Naive thymus-derived CD4-positive, alpha-beta T cell (primary cell): ENCODE data around the gene FAM187B. TPM values are rescaled to one million over a fixed set of nuclear protein-coding genes. Genes with fewer than 3 reads are reported as not detected.

Experiments
- ATAC-seq: fragments of 150-1000 bp; cut with Tn5 transposase; 2 replicates; pipeline ENCODE4 v1.10.0; 2021; ENCODE audit warnings: mild to moderate bottlenecking, moderate library complexity
- CTCF ChIA-PET: fragments of 350-600 bp; sonication (Branson Sonifier 250); formaldehyde crosslinking; loops from one replicate; lab custom pipeline; 2021; ENCODE audit warnings: antibody characterized with exemption; lab: Charles Lee
- POLR2A ChIA-PET: fragments of 350-600 bp; sonication (Branson Sonifier 250); formaldehyde crosslinking; loops from one replicate; lab custom pipeline; 2021; ENCODE audit warnings: antibody characterized with exemption, inconsistent platforms; lab: Charles Lee
- DNase-seq, 9 donors: peaks; one replicate each; pipeline versions ENCODE4 v3.0.0 to v3.0.0-alpha.2; 2020 to 2022; ENCODE audit warnings: mixed read lengths in 1 of 9
- H3K27ac ChIP-seq: one replicate; pipeline ENCODE4 v1.7.0; 2013; ENCODE audit warnings: mild to moderate bottlenecking, low read depth, low read length, moderate library complexity
- H3K27me3 ChIP-seq, 2 donors: one replicate each; pipeline ENCODE4 v1.7.0; 2013; ENCODE audit warnings: low read length in 2 of 2, mild to moderate bottlenecking in 2 of 2, moderate library complexity in 2 of 2; ENCODE audit not compliant: control insufficient read depth in 2 of 2, insufficient read depth in 2 of 2
- H3K36me3 ChIP-seq, 3 experiments: 1 replicate in 2 of 3; 2 replicates in 1 of 3; pipeline ENCODE4 v1.7.0; 2013; ENCODE audit warnings: low read length in 3 of 3, mild to moderate bottlenecking in 3 of 3, moderate library complexity in 1 of 3; ENCODE audit not compliant: insufficient read depth in 3 of 3, control insufficient read depth in 2 of 3
- H3K4me1 ChIP-seq, 2 donors: one replicate each; pipeline ENCODE4 v1.7.0; 2013; ENCODE audit warnings: low read length in 2 of 2, mild to moderate bottlenecking in 2 of 2, moderate library complexity in 1 of 2; ENCODE audit not compliant: control insufficient read depth in 2 of 2, insufficient read depth in 2 of 2
- H3K4me3 ChIP-seq: 2 replicates; pipeline ENCODE4 v1.7.0; 2013; ENCODE audit warnings: mild to moderate bottlenecking, low read length
- H3K9me3 ChIP-seq, 3 experiments: 1 replicate in 2 of 3; 2 replicates in 1 of 3; pipeline ENCODE4 v1.7.0; 2013; ENCODE audit warnings: low read length in 3 of 3; ENCODE audit not compliant: control insufficient read depth in 2 of 3
- H3K27ac Mint-ChIP-seq, 9 donors: one replicate each; pipeline ENCODE4 v1.8.0; 2020 to 2022; ENCODE audit warnings: mixed read lengths in 9 of 9, mild to moderate bottlenecking in 8 of 9, moderate library complexity in 5 of 9, inconsistent platforms in 2 of 9
- H3K27me3 Mint-ChIP-seq, 5 donors: one replicate each; pipeline ENCODE4 v1.8.0; 2021 to 2022; ENCODE audit warnings: mixed read lengths in 5 of 5, mild to moderate bottlenecking in 1 of 5
- H3K36me3 Mint-ChIP-seq, 5 donors: one replicate each; pipeline ENCODE4 v1.8.0; 2020 to 2022; ENCODE audit warnings: mixed read lengths in 5 of 5, mild to moderate bottlenecking in 3 of 5, inconsistent platforms in 1 of 5
- H3K4me1 Mint-ChIP-seq, 7 donors: one replicate each; pipeline ENCODE4 v1.8.0; 2020 to 2022; ENCODE audit warnings: mixed read lengths in 7 of 7, mild to moderate bottlenecking in 3 of 7, inconsistent platforms in 1 of 7
- H3K4me3 Mint-ChIP-seq, 10 donors: one replicate each; pipeline ENCODE4 v1.8.0; 2020 to 2022; ENCODE audit warnings: mild to moderate bottlenecking in 10 of 10, mixed read lengths in 10 of 10, moderate library complexity in 6 of 10, inconsistent platforms in 2 of 10
- H3K9me3 Mint-ChIP-seq, 11 donors: one replicate each; pipeline ENCODE4 v1.8.0; 2020 to 2022; ENCODE audit warnings: mixed read lengths in 11 of 11, mild to moderate bottlenecking in 4 of 11, inconsistent platforms in 1 of 11, moderate library complexity in 1 of 11
- intact Hi-C, 2 donors: fragments of 100-400 bp; cut with micrococcal nuclease; formaldehyde crosslinking; loops; one replicate each; pipeline ENCODE4 v1.15.1; 2023
- polyA plus RNA-seq, 2 donors: library from polyadenylated mRNA; unstranded; fragments of 300-500 nt; fragmentation: Illumina TruSeq; gene quantifications; one replicate each; pipeline ENCODE4 v1.2.3, GENCODE V29; 2021
- total RNA-seq, 6 experiments: library from RNA in 5 of 6; stranded (reverse) in 5 of 6; gene quantifications; 1 replicate in 5 of 6; 2 replicates in 1 of 6; pipeline ENCODE4 v1.2.3 and lab custom pipeline; 2021 to 2026

FAM187B gene
- total and polyA plus RNA-seq, 7 experiments from 2014 or later = not detected

DNA sequence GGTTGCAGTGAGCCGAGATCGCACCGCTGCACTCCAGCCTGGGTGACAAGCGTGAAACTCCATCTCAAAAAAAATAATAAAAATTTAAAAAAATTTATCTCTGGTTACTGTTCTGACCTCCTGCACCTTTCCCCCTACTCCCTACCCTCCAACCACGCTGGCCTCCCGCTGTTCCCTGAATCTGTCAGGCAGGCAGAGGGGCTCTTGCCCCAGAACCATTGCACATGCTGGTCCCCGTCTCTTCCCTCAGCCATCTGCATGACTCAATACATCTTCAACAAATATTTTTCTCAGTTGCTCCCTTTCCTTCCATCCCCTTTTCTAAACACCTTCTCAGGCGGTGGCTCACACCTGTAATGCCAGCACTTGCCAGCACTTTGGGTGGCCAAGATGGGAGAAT is 1.1 kb upstream of the FAM187B start:
- no peaks in the 10 kb centered on the region for H3K36me3 ChIP-seq
- H3K27ac Mint-ChIP-seq = peak overlapping the region in 1 of 9 donors; percentile 76
- ATAC-seq (no peak), DNase-seq (peak in 1 of 9 donors; percentile 9)
- H3K4me1 ChIP-seq = no peaks in the 10 kb centered on the region
- H3K4me3 ChIP-seq = no peak overlapping the region
- no peaks in the 10 kb centered on the region for H3K9me3 ChIP-seq
- ChIA-PET POLR2A (interaction anchor here (0.9 kb wide), 1 partner anchor 10 kb away, joined by 3 read pairs; no protein-coding TSS in a partner anchor), CTCF (interaction anchor here (0.6 kb wide), 1 partner anchor 116 kb away, joined by 4 read pairs; no protein-coding TSS in a partner anchor)
- intact Hi-C loops = no loop called here
- no peaks in the 10 kb centered on the region for H3K36me3 Mint-ChIP-seq
- no peak overlapping the region for H3K4me3 Mint-ChIP-seq
- no peaks in the 10 kb centered on the region for H3K9me3 Mint-ChIP-seq
- H3K4me1 Mint-ChIP-seq = peaks cover 8 to 15% (median 9%) of the 10 kb centered on the region in 7 donors
- no peak overlapping the region for H3K27ac ChIP-seq
- H3K27me3 ChIP-seq = no peaks in the 10 kb centered on the region
- H3K27me3 Mint-ChIP-seq = peaks cover 0 to 7% (median 0%) of the 10 kb centered on the region in 5 donors

- Mint-ChIP-seq H3K9me3 (peaks cover 0 to 5% (median 0%) of the 10 kb centered on the region in 11 donors), H3K27me3 (peaks cover 0 to 2% (median 0%) of the 10 kb centered on the region in 5 donors), H3K36me3 (no peaks in the 10 kb centered on the region), H3K4me1 (peaks cover 14 to 29% (median 24%) of the 10 kb centered on the region in 7 donors), H3K4me3 (no peak overlapping the region), H3K27ac (peak overlapping the region in 1 of 9 donors; percentile 39)
- H3K4me3 ChIP-seq = no peak overlapping the region
- ChIA-PET CTCF (interaction anchor here (1.1 to 1.2 kb wide), 2 partner anchors 10 to 85 kb away, joined by 3 read pairs; no protein-coding TSS in a partner anchor), POLR2A (interaction anchor here (0.6 to 2.9 kb wide), 4 partner anchors 9 to 52 kb away, joined by 3 to 12 read pairs (median 6); no protein-coding TSS in a partner anchor)
- no peak overlapping the region for H3K27ac ChIP-seq
- H3K36me3 ChIP-seq = no peaks in the 10 kb centered on the region
- no peak for ATAC-seq
- intact Hi-C loops = no loop called here
- DNase-seq = no peak
- H3K27me3 ChIP-seq = no peaks in the 10 kb centered on the region
- peaks cover 0 to 15% of the 10 kb centered on the region in 2 donors for H3K4me1 ChIP-seq
- H3K9me3 ChIP-seq = no peaks in the 10 kb centered on the region
Measured at GRCh38 chr19:35226748-35227147, 1.8 kb downstream of the FAM187B start.

- Histone ChIP-seq H3K9me3 (no peaks in the 10 kb centered on the region), H3K36me3 (no peaks in the 10 kb centered on the region), H3K4me1 (peaks cover 0 to 20% of the 10 kb centered on the region in 2 donors), H3K27ac (no peak overlapping the region), H3K27me3 (no peaks in the 10 kb centered on the region), H3K4me3 (no peak overlapping the region)
- H3K36me3 Mint-ChIP-seq = no peaks in the 10 kb centered on the region
- peak overlapping the region in 5 of 9 donors; percentile 22 to 76 (median 48) for H3K27ac Mint-ChIP-seq
- peak overlapping the region in 1 of 10 donors; percentile 5 for H3K4me3 Mint-ChIP-seq
- intact Hi-C loops = no loop called here
- ChIA-PET POLR2A (interaction anchor here (1.3 to 2.9 kb wide), 4 partner anchors 10 to 15 kb away, joined by 5 to 12 read pairs (median 8); no protein-coding TSS in a partner anchor), CTCF (interaction anchor here (1.1 to 1.2 kb wide), 2 partner anchors 9 to 84 kb away, joined by 3 read pairs; no protein-coding TSS in a partner anchor)
- H3K9me3 Mint-ChIP-seq = peaks cover 0 to 5% (median 0%) of the 10 kb centered on the region in 11 donors
- no peak for ATAC-seq
- DNase-seq = peak in 1 of 9 donors; percentile 7
- peaks cover 0 to 2% (median 0%) of the 10 kb centered on the region in 5 donors for H3K27me3 Mint-ChIP-seq
- peaks cover 14 to 34% (median 28%) of the 10 kb centered on the region in 7 donors for H3K4me1 Mint-ChIP-seq
Measured at GRCh38 chr19:35225951-35226350, 2.6 kb downstream of the FAM187B start.

GRCh38 chr19:35224681-35225571 is 3.6 kb downstream of the FAM187B start:
- ATAC-seq (no peak), DNase-seq (peak in 1 of 9 donors; percentile 21)
- H3K4me1 ChIP-seq = peaks cover 0 to 28% of the 10 kb centered on the region in 2 donors
- H3K27ac Mint-ChIP-seq = peak overlapping the region in 6 of 9 donors; percentile 22 to 84 (median 48)
- H3K9me3 ChIP-seq = no peaks in the 10 kb centered on the region
- no peak overlapping the region for H3K4me3 ChIP-seq
- peaks cover 0 to 5% (median 0%) of the 10 kb centered on the region in 11 donors for H3K9me3 Mint-ChIP-seq
- peaks cover 19 to 42% (median 36%) of the 10 kb centered on the region in 7 donors for H3K4me1 Mint-ChIP-seq
- H3K27me3 ChIP-seq = no peaks in the 10 kb centered on the region
- intact Hi-C loops = no loop called here
- H3K36me3 Mint-ChIP-seq = no peaks in the 10 kb centered on the region
- POLR2A ChIA-PET = interaction anchor here (0.6 to 2.9 kb wide), 6 partner anchors 9 to 162 kb away, joined by 3 to 12 read pairs (median 6); no protein-coding TSS in a partner anchor
- no peaks in the 10 kb centered on the region for H3K36me3 ChIP-seq
- CTCF ChIA-PET = interaction anchor here (0.6 kb wide), 1 partner anchor 9 kb away, joined by 3 read pairs; no protein-coding TSS in a partner anchor
- no peak overlapping the region for H3K4me3 Mint-ChIP-seq
- H3K27me3 Mint-ChIP-seq = no peaks in the 10 kb centered on the region
- H3K27ac ChIP-seq = no peak overlapping the region

GRCh38 chr19:35223862-35224505 is 4.6 kb downstream of the FAM187B start:
- H3K27me3 Mint-ChIP-seq = no peaks in the 10 kb centered on the region
- Histone ChIP-seq H3K4me3 (no peak overlapping the region), H3K27me3 (no peaks in the 10 kb centered on the region), H3K9me3 (no peaks in the 10 kb centered on the region), H3K36me3 (no peaks in the 10 kb centered on the region), H3K4me1 (peaks cover 0 to 28% of the 10 kb centered on the region in 2 donors), H3K27ac (no peak overlapping the region)
- DNase-seq (peak in 1 of 9 donors; percentile 6), ATAC-seq (no peak)
- POLR2A ChIA-PET = interaction anchor here (0.6 to 2.9 kb wide), 8 partner anchors 11 to 81 kb away, joined by 3 to 12 read pairs (median 6); no protein-coding TSS in a partner anchor
- peaks cover 0 to 4% (median 0%) of the 10 kb centered on the region in 5 donors for H3K36me3 Mint-ChIP-seq
- peaks cover 0 to 8% (median 0%) of the 10 kb centered on the region in 11 donors for H3K9me3 Mint-ChIP-seq
- H3K27ac Mint-ChIP-seq = peak overlapping the region in 4 of 9 donors; percentile 9 to 81 (median 62)
- intact Hi-C loops = no loop called here
- no peak overlapping the region for H3K4me3 Mint-ChIP-seq
- H3K4me1 Mint-ChIP-seq = peaks cover 19 to 48% (median 43%) of the 10 kb centered on the region in 7 donors
- CTCF ChIA-PET = interaction anchor here (1.2 kb wide), 1 partner anchor 109 kb away, joined by 3 read pairs; no protein-coding TSS in a partner anchor
